Fibroblast of the aortic adventitia (primary cell): ENCODE data around the gene PRKCH. TPM values are rescaled to one million over a fixed set of nuclear protein-coding genes. Genes with fewer than 3 reads are reported as not detected.

Experiments used
- DNase-seq: peaks from one replicate; pipeline ENCODE4 v3.0.0-alpha.2; 2010; ENCODE audit warnings: low read depth
- H3K4me3 ChIP-seq: 2 replicates; pipeline ENCODE4 v1.5.1; 2011; ENCODE audit warnings: low read depth, mild to moderate bottlenecking, control low read depth, low read length, moderate library complexity
- total RNA-seq: library from RNA; depleted of rRNA; stranded (reverse); fragments of >200 nt; gene quantifications from 2 replicates; pipeline ENCODE4 v1.2.3, GENCODE V29; 2012; ENCODE audit warnings: low replicate concordance
- TF ChIP-seq, protein P1 (sequence below): IDR thresholded peaks from 2 replicates; pipeline ENCODE4 v1.5.1; 2011; ENCODE audit warnings: mild to moderate bottlenecking, low read length, control low read depth, inconsistent platforms; ENCODE audit not compliant: insufficient read depth

Gene PRKCH
- total RNA-seq, 1 donor: 4.2 TPM

GRCh38 chr14:61515436-61516117 is 194.2 kb downstream of the PRKCH start:
- DNase-seq: no peak
- TF ChIP-seq, protein P1, sequence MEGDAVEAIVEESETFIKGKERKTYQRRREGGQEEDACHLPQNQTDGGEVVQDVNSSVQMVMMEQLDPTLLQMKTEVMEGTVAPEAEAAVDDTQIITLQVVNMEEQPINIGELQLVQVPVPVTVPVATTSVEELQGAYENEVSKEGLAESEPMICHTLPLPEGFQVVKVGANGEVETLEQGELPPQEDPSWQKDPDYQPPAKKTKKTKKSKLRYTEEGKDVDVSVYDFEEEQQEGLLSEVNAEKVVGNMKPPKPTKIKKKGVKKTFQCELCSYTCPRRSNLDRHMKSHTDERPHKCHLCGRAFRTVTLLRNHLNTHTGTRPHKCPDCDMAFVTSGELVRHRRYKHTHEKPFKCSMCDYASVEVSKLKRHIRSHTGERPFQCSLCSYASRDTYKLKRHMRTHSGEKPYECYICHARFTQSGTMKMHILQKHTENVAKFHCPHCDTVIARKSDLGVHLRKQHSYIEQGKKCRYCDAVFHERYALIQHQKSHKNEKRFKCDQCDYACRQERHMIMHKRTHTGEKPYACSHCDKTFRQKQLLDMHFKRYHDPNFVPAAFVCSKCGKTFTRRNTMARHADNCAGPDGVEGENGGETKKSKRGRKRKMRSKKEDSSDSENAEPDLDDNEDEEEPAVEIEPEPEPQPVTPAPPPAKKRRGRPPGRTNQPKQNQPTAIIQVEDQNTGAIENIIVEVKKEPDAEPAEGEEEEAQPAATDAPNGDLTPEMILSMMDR: no peak
- H3K4me3 ChIP-seq: no peak overlapping the region

DNA sequence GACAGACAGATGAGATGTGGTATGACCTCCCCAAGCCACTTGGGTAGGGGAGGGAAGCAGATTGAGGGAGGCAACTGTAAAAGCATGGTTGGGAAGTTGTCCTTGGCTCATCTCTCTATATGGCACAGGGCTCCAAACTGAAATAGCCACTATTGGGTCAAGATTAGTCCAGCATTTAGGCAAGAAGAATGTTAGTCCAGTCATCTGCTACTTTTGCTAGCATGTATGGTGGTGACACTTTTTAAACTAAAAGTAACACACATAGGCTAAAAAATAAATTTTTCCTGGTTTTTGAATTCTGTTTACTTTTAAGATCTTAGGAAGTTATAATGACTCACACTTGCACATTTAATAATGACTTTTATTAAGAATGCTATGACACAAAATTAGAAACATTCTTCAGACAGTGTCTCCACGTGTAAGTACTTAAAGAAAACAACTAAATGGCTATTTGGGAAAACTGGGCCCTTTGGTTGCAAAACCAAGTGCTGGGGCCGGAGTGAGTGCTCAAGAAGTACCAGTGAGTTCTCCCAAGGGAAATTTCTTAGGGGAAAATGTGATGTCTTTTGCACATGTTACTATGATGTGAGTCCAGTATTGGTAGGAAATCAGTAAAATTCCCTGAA is 194.9 kb downstream of the PRKCH start:
- TF ChIP-seq, protein P1: no peak
- peak; percentile 32 for DNase-seq
- no peak overlapping the region for H3K4me3 ChIP-seq

DNA sequence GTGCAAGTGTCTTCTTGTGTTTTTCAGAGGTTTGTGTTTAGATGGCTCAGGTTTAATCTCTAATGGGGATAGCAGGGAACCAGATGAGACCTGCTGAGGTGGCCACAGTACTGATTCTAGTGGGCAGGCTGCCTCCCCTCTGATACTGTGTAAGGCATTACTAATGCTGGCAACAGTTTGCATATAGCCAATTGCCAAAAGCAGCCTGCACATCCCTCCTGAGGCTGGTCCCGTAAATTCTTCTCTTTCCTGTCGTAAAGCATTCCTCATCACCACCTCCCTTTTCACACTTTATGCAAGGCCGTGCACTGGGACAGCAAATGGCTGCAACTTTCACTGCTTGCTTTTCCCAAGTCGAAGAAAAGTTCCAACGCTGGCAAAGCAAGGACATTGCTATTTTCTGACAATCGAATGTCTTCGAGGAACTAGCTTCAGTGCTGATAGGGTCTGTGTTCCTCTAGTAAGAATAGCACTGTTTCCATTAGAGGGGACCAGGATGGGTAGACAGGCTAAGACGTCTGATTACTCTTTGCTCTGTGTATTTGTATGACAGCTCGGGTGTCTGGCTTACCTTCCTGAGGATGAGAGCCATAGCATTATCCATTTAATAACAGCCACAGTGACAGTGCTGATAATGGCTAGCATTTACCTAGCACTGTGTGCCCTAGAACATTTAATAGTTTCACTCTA is 195.7 kb downstream of the PRKCH start:
- DNase-seq: peak; percentile 78
- no peak overlapping the region for H3K4me3 ChIP-seq
- TF ChIP-seq, protein P1: no peak

DNA sequence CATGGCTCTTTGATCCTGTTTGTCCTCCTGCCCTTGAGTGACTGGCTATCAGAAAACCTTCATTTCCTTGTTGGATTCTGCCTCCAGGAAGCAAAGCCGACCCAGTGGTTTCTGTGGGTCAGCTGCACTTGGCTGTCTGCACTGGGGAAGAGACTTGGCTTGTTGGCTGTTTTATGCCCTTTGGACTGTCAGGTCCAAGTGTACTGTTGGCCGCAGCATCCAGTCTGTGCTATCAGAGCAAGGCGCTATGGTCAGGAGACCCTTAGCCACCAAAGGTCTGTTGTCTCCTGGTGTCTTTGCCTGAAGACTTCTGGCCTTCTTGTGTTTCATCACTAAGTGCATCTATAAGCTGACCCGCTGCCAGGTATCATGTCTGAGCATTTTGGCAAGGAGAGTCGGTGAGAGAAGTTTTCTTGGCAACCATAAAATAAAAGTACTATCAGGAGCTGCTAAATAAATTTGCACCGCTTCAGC is 196.6 kb downstream of the PRKCH start:
- DNase-seq: peak; percentile 51
- H3K4me3 ChIP-seq: no peak overlapping the region
- TF ChIP-seq, protein P1: no peak

DNA sequence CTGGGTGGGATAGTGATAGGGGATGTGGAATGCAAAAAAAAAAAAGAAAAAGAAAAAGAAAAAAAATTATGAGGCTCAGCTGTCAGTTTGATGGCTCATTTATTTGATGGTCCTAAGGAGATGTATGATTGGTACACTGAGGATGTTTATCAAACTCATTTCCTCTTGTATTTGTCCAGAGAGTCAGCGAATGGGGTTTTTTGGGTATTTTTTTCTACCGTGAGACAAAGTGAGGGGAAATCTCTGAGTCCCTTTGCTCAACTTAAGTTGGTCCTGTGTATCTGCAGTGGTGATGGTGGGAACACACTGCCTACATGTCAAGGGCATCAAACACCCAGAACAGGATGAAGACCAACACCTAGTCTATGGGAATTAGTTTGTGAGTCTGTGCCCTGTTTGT is 197.0 kb downstream of the PRKCH start:
- TF ChIP-seq, protein P1: no peak
- DNase-seq: no peak
- no peak overlapping the region for H3K4me3 ChIP-seq

- DNase-seq: no peak
- no peak overlapping the region for H3K4me3 ChIP-seq
- TF ChIP-seq, protein P1: no peak
These were observed 197.7 kb downstream of the PRKCH start for GRCh38 chr14:61519106-61519505.
